Measurements from ENCODE around the gene RAB11FIP5. TPM values are rescaled to one million over a fixed set of nuclear protein-coding genes. Genes with fewer than 3 reads are reported as not detected.

The RAB11FIP5 gene
- total and polyA plus RNA-seq, 3 experiments from 2014 or later, result 2.7 to 10.4 (median 4.3) TPM

DNA sequence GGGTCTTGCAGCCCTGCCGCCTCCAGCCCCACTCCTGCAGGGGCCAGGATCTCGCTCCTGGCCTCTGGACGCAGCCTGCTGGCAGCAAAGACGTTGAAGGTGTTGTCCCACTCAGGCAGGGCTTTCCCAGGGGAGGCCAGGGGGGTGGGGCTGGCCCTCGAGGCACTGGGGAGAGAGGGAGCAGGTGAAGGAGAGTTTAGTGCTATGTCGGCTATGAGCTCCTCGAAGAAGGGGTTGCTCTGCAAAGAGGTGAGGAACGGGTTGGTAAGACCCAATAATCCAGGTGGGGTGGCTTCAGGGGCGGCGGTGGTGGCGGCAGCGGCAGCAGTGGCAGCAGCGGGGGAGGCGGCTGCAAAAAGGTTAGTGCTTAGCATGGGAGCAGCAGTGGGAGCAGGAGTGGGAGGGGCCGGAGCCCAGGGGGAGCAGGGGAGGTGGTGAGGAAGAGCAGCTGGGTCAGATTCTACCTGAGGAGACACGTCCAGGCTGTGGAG lies 31.5 kb downstream of the RAB11FIP5 start:
- Histone ChIP-seq H3K27me3 (ENCODE audit: insufficient read depth, low read length, poor library complexity, severe bottlenecking) (no peaks in the 10 kb centered on the region), H3K27ac (ENCODE audit: low read depth, low read length) (no peak overlapping the region), H3K36me3 (ENCODE audit: insufficient read depth, low read length) (no peaks in the 10 kb centered on the region), H3K4me3 (ENCODE audit: low read length) (no peak overlapping the region), H3K9me3 (ENCODE audit: low read length) (no peaks in the 10 kb centered on the region), H3K4me1 (ENCODE audit: insufficient read depth, low read length) (no peaks in the 10 kb centered on the region)
- ChIA-PET POLR2A (no interaction called here), CTCF (no interaction called here)
- peaks cover 0 to 3% (median 0%) of the 10 kb centered on the region in 3 donors for H3K36me3 Mint-ChIP-seq
- peaks cover 0 to 2% (median 0%) of the 10 kb centered on the region in 3 donors for H3K4me1 Mint-ChIP-seq
- H3K4me3 Mint-ChIP-seq, result no peak overlapping the region
- no peak for DNase-seq
- no peaks in the 10 kb centered on the region for H3K9me3 Mint-ChIP-seq
- no peak overlapping the region for H3K27ac Mint-ChIP-seq
- H3K27me3 Mint-ChIP-seq, result no peaks in the 10 kb centered on the region

DNA sequence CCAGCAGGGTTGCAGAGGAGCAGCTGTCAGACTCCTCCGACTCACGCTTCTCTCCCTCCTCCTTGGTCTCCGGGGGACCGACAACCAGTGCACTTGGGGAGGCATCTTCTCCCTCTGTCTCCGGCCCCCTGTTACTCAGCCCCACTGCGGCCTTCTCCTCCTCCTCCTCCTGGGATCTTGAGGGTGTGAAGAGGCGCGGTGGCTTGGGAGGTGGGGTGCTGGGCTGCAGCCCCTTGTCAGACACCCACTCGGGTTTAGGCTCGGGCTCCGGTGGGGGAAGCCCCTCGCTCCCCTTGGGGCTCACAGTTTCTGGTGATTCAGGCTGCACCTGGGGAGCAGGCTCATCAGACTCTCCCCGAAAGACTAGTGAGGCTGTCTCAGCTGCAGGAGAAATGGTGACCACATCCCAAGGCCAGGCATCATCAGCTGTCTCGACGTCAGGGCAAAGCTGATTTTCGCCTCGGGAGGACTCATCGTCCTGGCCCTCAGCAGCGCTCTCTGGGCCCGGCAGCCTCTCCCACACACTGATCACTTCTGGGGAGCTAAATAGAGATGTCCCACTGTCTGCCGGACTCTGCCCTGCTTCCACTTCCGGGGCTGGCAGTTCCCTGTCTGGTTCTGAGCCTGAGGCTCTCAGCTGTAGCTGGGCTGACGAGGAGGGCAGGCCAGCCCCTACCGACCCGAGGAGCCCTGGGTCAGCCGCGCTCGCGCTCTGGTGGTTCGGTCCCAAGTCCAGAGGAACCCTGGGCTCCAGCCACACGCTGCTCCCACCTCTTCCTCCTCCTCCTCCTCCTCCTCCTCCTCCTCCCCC lies 32.2 kb downstream of the RAB11FIP5 start:
- H3K27me3 Mint-ChIP-seq, result no peaks in the 10 kb centered on the region
- H3K4me1 Mint-ChIP-seq, result peaks cover 0 to under 1% (median 0%) of the 10 kb centered on the region in 3 donors
- H3K36me3 Mint-ChIP-seq, result peaks cover 0 to 2% (median 0%) of the 10 kb centered on the region in 3 donors
- CTCF ChIA-PET, result no interaction called here
- H3K27me3 ChIP-seq (ENCODE audit: insufficient read depth, low read length, poor library complexity, severe bottlenecking), result no peaks in the 10 kb centered on the region
- DNase-seq, result no peak
- no peak overlapping the region for H3K4me3 Mint-ChIP-seq
- H3K9me3 ChIP-seq (ENCODE audit: low read length), result no peaks in the 10 kb centered on the region
- H3K4me3 ChIP-seq (ENCODE audit: low read length), result no peak overlapping the region
- no peaks in the 10 kb centered on the region for H3K9me3 Mint-ChIP-seq
- POLR2A ChIA-PET, result no interaction called here
- H3K4me1 ChIP-seq (ENCODE audit: insufficient read depth, low read length), result no peaks in the 10 kb centered on the region
- no peaks in the 10 kb centered on the region for H3K36me3 ChIP-seq (ENCODE audit: insufficient read depth, low read length)
- no peak overlapping the region for H3K27ac Mint-ChIP-seq
- no peak overlapping the region for H3K27ac ChIP-seq (ENCODE audit: low read depth, low read length)

DNA sequence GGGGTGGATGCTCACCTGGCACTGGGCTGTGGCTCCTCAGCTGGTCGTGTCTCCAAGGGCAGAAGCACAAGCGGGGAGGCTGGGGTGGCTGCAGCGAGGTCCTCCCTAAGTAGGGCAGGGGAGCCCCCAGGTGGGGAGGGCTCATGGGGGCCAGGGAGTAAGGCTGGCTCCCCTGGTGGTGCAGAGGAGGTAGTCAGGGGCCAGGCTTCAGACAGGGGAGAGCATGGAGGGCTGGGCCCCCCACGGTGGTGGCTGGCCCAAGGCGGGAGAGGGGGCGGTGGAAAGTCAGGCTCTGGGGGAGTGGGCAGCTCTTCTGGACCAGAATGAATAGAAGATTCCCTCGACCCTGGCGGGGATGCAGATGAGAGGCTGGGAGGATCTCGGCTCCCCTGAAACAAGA lies 33.1 kb downstream of the RAB11FIP5 start:
- H3K27me3 ChIP-seq (ENCODE audit: insufficient read depth, low read length, poor library complexity, severe bottlenecking), result no peaks in the 10 kb centered on the region
- no peaks in the 10 kb centered on the region for H3K9me3 ChIP-seq (ENCODE audit: low read length)
- H3K36me3 ChIP-seq (ENCODE audit: insufficient read depth, low read length), result no peaks in the 10 kb centered on the region
- H3K27me3 Mint-ChIP-seq, result peaks cover 0 to 2% of the 10 kb centered on the region in 2 donors
- no peak overlapping the region for H3K4me3 ChIP-seq (ENCODE audit: low read length)
- no peak for DNase-seq
- H3K4me1 Mint-ChIP-seq, result no peaks in the 10 kb centered on the region
- ChIA-PET POLR2A (no interaction called here), CTCF (no interaction called here)
- peak overlapping the region in 2 of 8 donors; percentile 47 to 51 for H3K27ac Mint-ChIP-seq
- peak overlapping the region in 1 of 7 donors; percentile 27 for H3K4me3 Mint-ChIP-seq
- no peak overlapping the region for H3K27ac ChIP-seq (ENCODE audit: low read depth, low read length)
- no peaks in the 10 kb centered on the region for H3K9me3 Mint-ChIP-seq
- peaks cover 0 to 1% (median 0%) of the 10 kb centered on the region in 3 donors for H3K36me3 Mint-ChIP-seq
- no peaks in the 10 kb centered on the region for H3K4me1 ChIP-seq (ENCODE audit: insufficient read depth, low read length)

DNA sequence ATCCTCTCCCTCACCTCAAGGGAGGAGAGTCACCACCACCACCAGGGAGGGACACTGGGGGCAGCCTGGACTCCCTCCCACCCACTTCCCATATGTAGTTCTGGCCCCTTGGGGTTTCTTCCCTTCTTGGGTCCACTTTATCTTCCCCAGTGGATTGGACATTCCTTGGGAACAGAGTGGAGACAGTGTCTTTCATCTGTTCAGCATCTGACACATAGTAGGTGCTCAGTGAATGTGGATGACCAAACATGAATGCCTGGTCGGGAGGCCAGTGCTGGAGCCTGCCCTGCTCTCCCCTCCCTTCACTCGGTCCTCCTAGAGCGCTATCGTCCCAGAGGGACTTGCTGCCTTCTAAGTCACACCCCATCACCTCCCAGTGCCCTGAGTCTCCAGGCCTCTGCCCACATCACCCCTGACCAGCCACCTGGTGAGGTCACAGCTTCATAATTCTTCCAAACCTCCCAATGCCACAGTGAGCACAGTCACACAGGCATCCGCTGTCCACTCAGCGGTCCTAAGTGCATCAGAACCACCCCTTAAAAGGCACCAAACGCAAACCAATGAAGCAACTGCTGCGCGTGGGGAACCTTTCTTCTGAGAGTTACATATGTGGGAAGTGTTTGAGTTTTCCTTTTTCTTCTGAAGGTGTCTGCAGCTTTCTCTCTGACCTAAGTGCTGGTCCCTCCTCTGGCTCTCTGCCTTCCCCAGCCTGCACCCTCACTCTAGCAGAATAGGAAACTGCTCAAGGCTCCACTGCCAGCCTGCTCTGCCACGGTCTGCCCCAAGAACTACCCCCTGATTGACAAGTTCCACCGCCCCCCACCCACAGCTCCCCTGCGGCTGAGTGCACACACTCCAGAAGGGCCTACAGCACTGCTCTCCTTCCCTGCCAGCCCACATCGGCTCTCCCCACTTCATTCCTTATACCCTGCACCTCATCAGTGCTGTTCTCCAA lies 34.0 kb downstream of the RAB11FIP5 start:
- H3K9me3 Mint-ChIP-seq, result no peaks in the 10 kb centered on the region
- ChIA-PET CTCF (interaction anchor here (1.7 kb wide), 1 partner anchor 98 kb away, joined by 5 read pairs; no protein-coding TSS in a partner anchor), POLR2A (no interaction called here)
- no peak overlapping the region for H3K27ac Mint-ChIP-seq
- no peaks in the 10 kb centered on the region for H3K4me1 Mint-ChIP-seq
- H3K9me3 ChIP-seq (ENCODE audit: low read length), result no peaks in the 10 kb centered on the region
- H3K36me3 Mint-ChIP-seq, result no peaks in the 10 kb centered on the region
- no peaks in the 10 kb centered on the region for H3K36me3 ChIP-seq (ENCODE audit: insufficient read depth, low read length)
- peaks cover 0 to 2% of the 10 kb centered on the region in 2 donors for H3K27me3 Mint-ChIP-seq
- H3K27ac ChIP-seq (ENCODE audit: low read depth, low read length), result no peak overlapping the region
- no peaks in the 10 kb centered on the region for H3K4me1 ChIP-seq (ENCODE audit: insufficient read depth, low read length)
- H3K4me3 Mint-ChIP-seq, result no peak overlapping the region
- no peak overlapping the region for H3K4me3 ChIP-seq (ENCODE audit: low read length)
- H3K27me3 ChIP-seq (ENCODE audit: insufficient read depth, low read length, poor library complexity, severe bottlenecking), result no peaks in the 10 kb centered on the region
- no peak for DNase-seq

DNA sequence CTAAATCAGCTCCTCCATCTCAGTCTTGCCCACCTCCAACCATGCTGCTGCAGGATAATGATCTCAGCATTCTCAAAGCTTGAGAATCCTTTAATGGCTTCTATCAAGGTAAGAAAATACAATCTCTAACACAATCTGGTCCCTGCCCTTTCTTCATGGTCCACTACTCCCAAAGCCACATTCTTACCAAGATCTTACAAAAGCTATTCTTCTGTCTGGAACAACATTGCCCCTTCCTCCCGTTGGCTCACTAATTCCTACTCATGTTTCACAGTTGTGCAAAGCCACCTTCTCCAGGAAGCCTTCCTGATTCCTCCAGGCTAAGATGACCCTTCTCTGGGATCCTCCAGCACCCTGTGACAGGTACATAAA lies 35.3 kb downstream of the RAB11FIP5 start:
- CTCF ChIA-PET, result interaction anchor here (1.1 to 1.7 kb wide), 2 partner anchors 8 to 99 kb away, joined by 5 read pairs; no protein-coding TSS in a partner anchor
- no peaks in the 10 kb centered on the region for H3K9me3 ChIP-seq (ENCODE audit: low read length)
- no peak overlapping the region for H3K27ac ChIP-seq (ENCODE audit: low read depth, low read length)
- no peak for DNase-seq
- H3K27me3 ChIP-seq (ENCODE audit: insufficient read depth, low read length, poor library complexity, severe bottlenecking), result no peaks in the 10 kb centered on the region
- POLR2A ChIA-PET, result no interaction called here
- no peaks in the 10 kb centered on the region for H3K4me1 ChIP-seq (ENCODE audit: insufficient read depth, low read length)
- H3K27ac Mint-ChIP-seq, result peak overlapping the region in 2 of 8 donors; percentile 3 to 60
- H3K4me1 Mint-ChIP-seq, result peaks cover 0 to under 1% (median 0%) of the 10 kb centered on the region in 3 donors
- peaks cover 0 to 2% of the 10 kb centered on the region in 2 donors for H3K27me3 Mint-ChIP-seq
- no peaks in the 10 kb centered on the region for H3K36me3 ChIP-seq (ENCODE audit: insufficient read depth, low read length)
- H3K4me3 Mint-ChIP-seq, result no peak overlapping the region
- H3K36me3 Mint-ChIP-seq, result no peaks in the 10 kb centered on the region
- H3K4me3 ChIP-seq (ENCODE audit: low read length), result no peak overlapping the region
- no peaks in the 10 kb centered on the region for H3K9me3 Mint-ChIP-seq

DNA sequence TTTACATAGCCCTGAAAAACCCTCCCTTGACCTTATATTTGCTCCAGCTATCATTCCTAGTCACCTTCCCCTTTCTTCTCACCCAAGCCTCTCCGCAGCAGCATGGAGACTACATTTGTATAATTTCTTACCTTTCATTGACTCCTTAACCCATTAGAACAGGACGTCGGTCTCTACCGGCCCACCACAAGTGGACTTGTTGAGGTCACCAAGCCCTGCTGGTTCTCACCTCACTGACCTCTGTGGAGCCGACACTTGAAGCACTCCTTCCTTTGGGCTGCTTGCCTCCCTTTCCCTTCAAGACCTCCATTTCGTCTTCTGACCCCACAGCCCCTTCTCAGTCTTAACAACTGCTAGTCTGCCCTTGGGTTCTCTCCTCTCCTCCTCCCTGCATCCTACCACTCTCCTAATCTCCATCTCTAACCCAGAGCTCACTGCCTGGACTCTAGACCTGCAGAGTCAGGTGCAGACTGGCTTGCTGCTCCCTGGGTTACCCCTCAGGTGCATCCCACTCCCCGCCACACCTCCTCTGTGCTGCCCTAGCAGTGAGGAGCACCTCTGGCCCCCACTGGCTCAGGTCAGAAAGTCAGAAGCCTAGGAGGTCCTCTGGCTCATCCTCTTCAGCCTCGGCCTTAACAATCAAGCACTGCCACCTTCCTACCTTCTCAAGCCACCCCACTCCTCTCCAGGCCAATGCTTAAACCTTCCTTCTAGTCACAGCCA lies 35.9 kb downstream of the RAB11FIP5 start:
- Histone ChIP-seq H3K9me3 (ENCODE audit: low read length) (no peaks in the 10 kb centered on the region), H3K4me3 (ENCODE audit: low read length) (no peak overlapping the region), H3K36me3 (ENCODE audit: insufficient read depth, low read length) (no peaks in the 10 kb centered on the region), H3K4me1 (ENCODE audit: insufficient read depth, low read length) (peaks cover 5% of the 10 kb centered on the region), H3K27me3 (ENCODE audit: insufficient read depth, low read length, poor library complexity, severe bottlenecking) (no peaks in the 10 kb centered on the region), H3K27ac (ENCODE audit: low read depth, low read length) (no peak overlapping the region)
- H3K4me1 Mint-ChIP-seq, result peaks cover 5 to 6% (median 5%) of the 10 kb centered on the region in 3 donors
- peaks cover 0 to 5% of the 10 kb centered on the region in 2 donors for H3K27me3 Mint-ChIP-seq
- peak overlapping the region in 2 of 8 donors; percentile 3 to 27 for H3K27ac Mint-ChIP-seq
- H3K36me3 Mint-ChIP-seq, result peaks cover 0 to 2% (median 0%) of the 10 kb centered on the region in 3 donors
- DNase-seq, result no peak
- ChIA-PET CTCF (interaction anchor here (1.1 to 4.1 kb wide), 3 partner anchors 9 to 100 kb away, joined by 5 to 23 read pairs (median 5); no protein-coding TSS in a partner anchor), POLR2A (no interaction called here)
- H3K4me3 Mint-ChIP-seq, result no peak overlapping the region
- no peaks in the 10 kb centered on the region for H3K9me3 Mint-ChIP-seq

DNA sequence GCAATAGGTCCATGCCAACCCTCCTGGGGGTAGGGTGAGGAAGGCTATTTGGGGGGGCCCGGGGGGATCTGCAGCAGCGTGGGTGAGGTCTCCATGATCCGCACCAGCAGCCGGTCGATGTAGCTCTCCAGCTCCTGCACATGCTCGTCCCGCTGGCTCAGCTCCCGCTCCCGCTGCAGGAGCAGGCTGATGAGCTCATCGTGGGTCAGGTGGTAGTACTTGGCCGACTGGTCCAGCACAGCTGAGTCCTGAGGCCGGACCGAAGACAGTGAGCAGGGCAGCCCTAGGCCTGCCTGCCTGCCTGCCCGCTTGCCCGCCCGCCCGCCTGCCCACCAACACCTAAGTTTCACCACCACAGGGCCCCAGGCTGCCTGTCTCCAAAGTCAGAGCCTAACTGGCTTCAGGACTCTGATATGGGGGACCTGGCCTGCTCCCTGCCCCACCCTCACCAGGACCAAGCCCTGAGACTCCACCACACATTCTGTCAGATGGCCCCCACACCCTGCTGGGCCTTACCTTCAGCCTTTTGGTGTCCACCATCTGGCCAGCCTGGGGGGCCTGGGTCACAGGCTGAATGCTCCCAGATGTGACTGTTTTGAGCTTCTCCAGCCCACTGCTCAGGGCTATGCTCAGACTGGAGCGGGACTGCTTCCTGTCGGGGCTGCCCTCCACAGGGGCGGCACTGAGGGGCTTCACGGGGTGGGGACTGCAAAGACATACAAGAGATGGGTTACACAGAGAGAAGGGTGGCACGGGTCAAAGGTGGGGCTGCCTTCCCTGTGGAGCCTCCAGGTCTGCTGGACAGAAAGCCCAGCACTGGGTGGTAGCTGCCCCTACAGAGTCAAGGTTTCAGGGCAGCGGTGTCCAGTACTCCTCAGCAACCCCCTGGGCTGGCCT lies 37.0 kb downstream of the RAB11FIP5 start:
- CTCF ChIA-PET, result interaction anchor here (1.4 to 4.1 kb wide), 2 partner anchors 9 to 101 kb away, joined by 3 to 23 read pairs; no protein-coding TSS in a partner anchor
- peak overlapping the region in 1 of 8 donors; percentile 87 for H3K27ac Mint-ChIP-seq
- POLR2A ChIA-PET, result no interaction called here

More for the DNA sequence above, 37.0 kb downstream of the RAB11FIP5 start:
- Histone ChIP-seq H3K4me3 (ENCODE audit: low read length) (no peak overlapping the region), H3K27me3 (ENCODE audit: insufficient read depth, low read length, poor library complexity, severe bottlenecking) (no peaks in the 10 kb centered on the region), H3K9me3 (ENCODE audit: low read length) (no peaks in the 10 kb centered on the region), H3K4me1 (ENCODE audit: insufficient read depth, low read length) (peaks cover 6% of the 10 kb centered on the region), H3K36me3 (ENCODE audit: insufficient read depth, low read length) (no peaks in the 10 kb centered on the region), H3K27ac (ENCODE audit: low read depth, low read length) (no peak overlapping the region)
- no peak overlapping the region for H3K4me3 Mint-ChIP-seq
- peaks cover 0 to 5% of the 10 kb centered on the region in 2 donors for H3K27me3 Mint-ChIP-seq
- DNase-seq, result no peak
- H3K4me1 Mint-ChIP-seq, result peaks cover 8 to 9% (median 9%) of the 10 kb centered on the region in 3 donors
- no peaks in the 10 kb centered on the region for H3K9me3 Mint-ChIP-seq
- H3K36me3 Mint-ChIP-seq, result peaks cover 0 to 10% (median 0%) of the 10 kb centered on the region in 3 donors
